DMS114 treated with DMSO at 0.1 percent for 48 hours (cell line): ENCODE data around the gene ARMH3.
"Not testable (repeated sequence)": the region's sequence is repeated elsewhere in the genome, so short reads cannot be mapped to it uniquely, and the experiment has no call there.

Experiments
- DNase-seq: peaks from one replicate; lab custom pipeline; 2025; ENCODE audit not compliant: unreplicated experiment; lab: John Stamatoyannopoulos, UW

ARMH3 gene

GRCh38 chr10:101993651-101994200, 62.2 kb downstream of the ARMH3 start:
- no peak for DNase-seq

- DNase-seq: no peak
These were observed 62.8 kb downstream of the ARMH3 start for GRCh38 chr10:101993221-101993620.

GRCh38 chr10:101987136-101987535, 68.8 kb downstream of the ARMH3 start:
- DNase-seq: no peak

- no peak for DNase-seq
These were observed 69.4 kb downstream of the ARMH3 start for GRCh38 chr10:101986624-101986971.

- not testable (repeated sequence) for DNase-seq
These were observed 75.3 kb downstream of the ARMH3 start for GRCh38 chr10:101980677-101981076.

- DNase-seq: no peak
These were observed 81.6 kb downstream of the ARMH3 start for GRCh38 chr10:101974091-101974971.

- DNase-seq: no peak
These were observed 83.2 kb downstream of the ARMH3 start for GRCh38 chr10:101972761-101973160.

GRCh38 chr10:101969412-101969922, 86.5 kb downstream of the ARMH3 start:
- no peak for DNase-seq

GRCh38 chr10:101968940-101969321, 87.0 kb downstream of the ARMH3 start:
- DNase-seq: no peak

GRCh38 chr10:101968286-101968939, 87.6 kb downstream of the ARMH3 start:
- DNase-seq: no peak

GRCh38 chr10:101967713-101968112, 88.3 kb downstream of the ARMH3 start:
- no peak for DNase-seq

GRCh38 chr10:101967119-101967518, 88.9 kb downstream of the ARMH3 start:
- DNase-seq: no peak

- DNase-seq: no peak
These were observed 90.8 kb downstream of the ARMH3 start for GRCh38 chr10:101965075-101965765.

- no peak for DNase-seq
These were observed 94.1 kb downstream of the ARMH3 start for GRCh38 chr10:101961591-101962498.

- DNase-seq: no peak
These were observed 95.0 kb downstream of the ARMH3 start for GRCh38 chr10:101960879-101961395.

- no peak for DNase-seq
These were observed 96.5 kb downstream of the ARMH3 start for GRCh38 chr10:101959346-101959916.

GRCh38 chr10:101958691-101959090, 97.3 kb downstream of the ARMH3 start:
- no peak for DNase-seq

- DNase-seq: no peak
These were observed 99.1 kb downstream of the ARMH3 start for GRCh38 chr10:101956898-101957297.

- no peak for DNase-seq
These were observed 99.9 kb downstream of the ARMH3 start for GRCh38 chr10:101956117-101956516.

- DNase-seq: no peak
These were observed 103.8 kb downstream of the ARMH3 start for GRCh38 chr10:101952191-101952590.
